ENCODE measurements around the gene NOC4L.
"Not testable (repeated sequence)": the region's sequence is repeated elsewhere in the genome, so short reads cannot be mapped to it uniquely, and the experiment has no call there.

Gene NOC4L
- 15.9 to 24.3 reads per million in 2 donors for total RNA-seq

DNA sequence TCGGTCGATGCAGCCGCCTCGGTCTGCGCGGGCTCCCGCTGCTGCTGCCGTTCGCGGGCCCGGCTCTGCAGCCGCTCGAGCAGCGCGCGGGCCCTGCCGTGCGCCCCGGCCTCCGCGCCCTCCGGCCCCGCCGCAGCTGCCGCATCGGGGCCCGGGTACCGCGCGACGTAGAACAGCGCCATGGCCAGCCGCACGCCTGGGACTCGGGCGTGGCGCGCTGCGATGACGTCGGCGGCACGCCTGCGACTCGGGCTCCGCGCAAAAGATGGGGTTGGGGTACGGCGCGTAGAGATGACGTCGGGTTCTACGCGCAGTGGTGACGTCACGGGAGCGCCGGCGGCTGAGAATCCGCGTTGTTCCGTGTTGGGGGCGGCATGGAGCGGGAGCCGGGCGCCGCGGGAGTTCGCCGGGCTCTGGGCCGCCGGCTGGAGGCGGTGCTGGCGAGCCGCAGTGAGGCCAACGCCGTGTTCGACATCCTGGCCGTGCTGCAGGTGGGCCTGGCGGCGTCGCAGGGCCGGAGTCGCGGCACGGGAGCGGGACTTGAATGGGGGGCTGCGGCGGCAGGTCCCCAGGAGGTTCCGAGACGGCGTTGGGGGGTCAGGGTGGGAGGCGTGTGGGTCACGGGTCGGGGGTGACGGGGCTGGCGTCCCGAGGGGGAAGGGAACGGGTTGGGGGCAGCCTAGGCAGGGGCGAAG, at the start of gene NOC4L, which contains the start of gene DDX51:
TSS of gene NOC4L (plus strand) at position 343 of the 695 bp plus-strand sequence. CDS start at position 375, 32 bp downstream.
TSS of gene DDX51 (minus strand) at position 205 of the 695 bp plus-strand sequence. CDS start at position 182, 23 bp downstream.
- peak; percentile 96 for DNase-seq

DNA sequence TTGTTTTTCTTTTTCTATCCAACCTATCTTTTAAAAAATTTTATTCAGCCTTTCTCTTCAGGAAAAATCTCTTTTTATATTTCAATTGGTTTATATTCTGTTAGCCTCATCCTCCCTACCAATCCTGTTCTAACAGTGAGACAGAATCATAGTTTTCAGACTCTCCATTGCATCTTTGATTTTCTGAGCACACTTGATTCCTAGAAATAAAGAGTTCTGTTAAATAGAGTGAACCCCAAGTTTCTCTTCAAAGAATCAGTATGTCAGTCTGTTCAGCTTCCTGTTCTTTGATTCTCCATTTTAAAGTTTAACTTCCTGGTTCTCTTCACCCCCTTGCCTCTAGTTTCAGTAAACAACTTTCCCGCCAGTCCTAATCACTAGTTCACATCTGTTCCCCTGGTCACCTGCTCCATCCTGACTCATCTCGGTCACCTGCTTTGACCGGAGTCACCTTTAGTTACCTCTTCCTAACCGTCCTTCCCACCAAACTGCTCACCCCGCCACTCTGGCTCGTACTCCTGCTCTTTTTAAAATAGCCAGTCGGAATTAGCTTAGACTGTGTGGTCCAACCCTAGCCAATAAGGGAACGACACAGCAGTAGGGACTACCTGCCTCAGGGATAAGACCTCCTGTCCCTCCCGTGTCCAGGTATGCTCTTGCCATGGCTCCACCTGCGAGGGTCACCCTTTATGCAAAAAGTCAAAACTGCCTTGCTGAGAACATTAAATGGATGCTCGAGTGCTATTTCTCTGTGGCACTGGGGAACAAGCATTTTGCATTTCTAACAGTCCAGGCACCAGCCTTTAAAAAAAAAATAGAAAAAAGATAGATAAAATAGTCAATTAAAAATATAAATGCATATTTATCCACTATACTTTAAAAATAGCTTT, 48.5 kb upstream of the NOC4L start:
- DNase-seq: no peak

DNA sequence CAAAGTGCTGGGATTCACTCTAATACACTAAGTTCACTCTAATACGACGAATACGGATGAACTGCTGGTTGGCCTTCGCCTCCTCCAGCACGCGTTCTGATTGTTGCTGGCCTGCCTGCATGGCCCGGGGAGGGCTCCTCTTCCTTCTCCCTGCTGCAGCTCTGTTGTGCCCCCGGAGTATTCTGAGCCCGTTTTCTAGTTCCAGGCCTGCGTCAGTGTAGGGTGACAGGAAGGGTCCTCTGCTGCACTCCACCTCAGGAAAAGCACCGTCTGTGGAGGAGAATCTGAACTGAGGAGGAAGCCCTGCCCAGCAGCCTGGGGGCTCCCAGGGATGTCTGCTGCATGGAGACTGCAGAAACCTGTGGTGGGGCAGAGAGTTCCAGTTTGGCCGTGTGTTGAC, 44.5 kb upstream of the NOC4L start:
- DNase-seq: no peak

DNA sequence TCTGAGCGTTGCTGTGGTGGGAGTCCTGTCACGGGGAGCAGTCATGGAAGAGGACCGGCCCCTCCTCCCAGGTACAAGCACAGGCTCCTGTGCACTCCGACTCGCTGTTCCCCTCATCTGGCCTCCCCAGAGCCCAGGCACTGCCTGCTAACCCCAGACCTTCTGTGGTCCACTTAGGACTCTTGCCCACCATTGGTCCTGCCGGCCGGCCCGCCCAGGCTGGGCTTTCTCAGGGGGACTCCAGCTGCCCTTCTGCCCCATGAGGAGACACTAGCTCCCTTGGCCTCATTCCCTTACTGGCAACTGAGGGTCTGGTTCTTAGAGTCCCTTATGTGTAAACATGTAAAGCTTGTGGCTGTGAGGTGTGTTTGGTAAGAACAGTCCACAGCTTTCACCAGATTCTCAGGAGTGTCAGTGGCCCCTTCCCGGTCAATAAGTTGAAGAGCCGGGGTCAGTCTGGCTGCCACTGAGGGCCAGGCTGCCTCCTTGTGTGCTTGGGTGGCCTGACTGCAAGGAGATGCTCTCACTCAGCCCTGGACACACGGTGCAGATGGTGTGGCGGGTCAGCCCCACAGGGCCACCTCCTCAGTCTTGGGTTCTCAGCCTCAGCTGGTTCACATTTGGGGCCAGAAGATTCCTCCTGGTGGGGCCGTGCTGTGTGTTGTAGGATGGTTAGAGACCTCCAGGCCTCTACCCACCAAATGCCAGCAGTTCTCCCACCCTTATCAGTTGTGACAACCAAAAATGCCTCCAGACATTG, 43.8 kb upstream of the NOC4L start:
- no peak for DNase-seq

DNA sequence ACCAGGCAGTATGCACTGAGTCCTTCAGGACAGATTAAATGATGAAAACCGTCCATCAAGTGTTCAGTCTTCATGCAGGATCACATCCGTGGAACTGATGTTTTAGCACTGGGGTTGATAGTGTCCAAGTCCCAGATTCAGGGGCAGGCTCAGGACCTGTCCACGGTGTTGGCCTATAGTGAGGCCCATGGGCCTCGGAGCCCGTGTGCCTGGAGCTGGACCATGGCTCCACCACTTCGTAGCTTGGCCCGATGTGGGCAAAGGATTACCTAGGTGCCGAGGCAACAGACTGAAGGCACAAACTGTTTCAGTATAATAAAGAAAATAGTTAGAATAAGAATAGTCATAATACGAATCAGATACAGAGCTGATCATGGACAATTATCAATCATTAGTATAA, 42.0 kb upstream of the NOC4L start:
- no peak for DNase-seq

DNA sequence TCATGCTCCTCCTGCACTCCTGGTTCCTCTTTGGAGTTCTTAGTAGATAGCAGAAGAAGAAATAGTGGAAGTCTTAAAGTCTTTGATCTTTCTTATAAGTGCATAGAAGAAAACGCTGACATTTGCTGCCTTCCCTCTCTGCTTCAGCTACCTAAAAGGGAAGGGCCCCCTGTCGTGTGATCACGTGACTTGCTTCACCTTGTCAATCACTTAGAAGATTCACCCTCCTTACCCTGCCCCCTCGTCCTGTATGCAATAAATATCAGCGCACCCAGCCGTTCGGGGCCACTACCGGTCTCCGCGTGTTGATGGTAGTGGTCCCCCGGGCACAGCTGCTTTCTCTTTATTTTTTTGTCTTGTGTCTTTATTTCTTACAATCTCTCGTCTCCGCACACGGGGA, 41.2 kb upstream of the NOC4L start:
- DNase-seq: not testable (repeated sequence)

DNA sequence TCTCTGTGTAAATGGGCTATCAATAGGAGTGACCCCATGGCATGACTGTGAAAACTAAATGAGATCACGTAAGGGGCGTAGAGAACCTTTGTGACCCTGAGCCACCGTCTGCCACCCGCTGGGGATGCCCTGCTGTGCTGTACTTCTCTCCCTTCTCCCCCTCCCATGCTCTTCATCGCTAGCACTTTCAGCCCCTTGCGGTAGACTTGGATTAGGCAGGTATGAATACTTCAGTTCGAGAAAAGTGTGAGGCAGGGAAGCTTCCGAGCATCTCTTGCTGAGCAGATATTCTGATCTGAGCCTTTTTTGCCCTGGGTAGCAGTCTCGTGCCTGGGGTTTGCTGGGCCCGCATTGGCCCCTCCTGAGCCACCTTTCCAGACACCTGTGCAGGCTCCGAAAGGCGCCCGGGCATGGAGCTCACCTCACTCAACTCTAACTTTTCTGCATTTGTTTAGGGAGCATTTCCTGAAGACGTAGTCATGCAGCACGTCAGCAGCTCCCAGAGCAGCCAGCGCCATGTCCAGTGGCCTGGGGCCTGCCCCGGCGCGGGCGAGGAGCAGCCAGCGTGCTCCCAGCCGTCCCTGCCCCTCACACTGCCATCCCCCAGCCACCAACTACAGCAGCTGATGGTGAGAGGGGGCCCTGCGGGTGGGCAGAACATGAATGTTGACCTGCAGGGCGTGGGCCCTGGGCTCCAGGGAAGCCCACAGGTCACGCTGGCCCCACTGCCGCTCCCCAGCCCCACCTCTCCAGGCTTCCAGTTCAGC, 40.5 kb upstream of the NOC4L start:
- DNase-seq: no peak

DNA sequence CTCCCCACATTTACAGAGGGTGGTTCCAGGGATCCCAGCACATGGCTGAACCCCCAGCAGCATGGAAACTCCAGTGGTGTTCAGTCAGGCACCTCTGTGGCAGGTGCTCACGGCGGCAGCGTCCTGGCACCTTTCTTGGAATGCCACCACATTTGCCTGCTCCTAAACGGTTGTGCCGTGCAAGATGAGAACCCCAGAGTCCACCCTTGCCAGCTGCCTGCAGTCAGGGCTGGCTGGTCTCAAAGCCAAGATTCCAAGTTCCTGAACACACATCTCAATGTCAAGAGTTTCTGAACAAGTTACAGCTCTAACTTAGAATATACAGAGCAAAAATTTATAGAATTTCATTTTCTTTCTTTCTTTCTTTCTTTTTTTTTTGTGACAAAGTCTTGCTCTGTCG, 38.8 kb upstream of the NOC4L start:
- no peak for DNase-seq

DNA sequence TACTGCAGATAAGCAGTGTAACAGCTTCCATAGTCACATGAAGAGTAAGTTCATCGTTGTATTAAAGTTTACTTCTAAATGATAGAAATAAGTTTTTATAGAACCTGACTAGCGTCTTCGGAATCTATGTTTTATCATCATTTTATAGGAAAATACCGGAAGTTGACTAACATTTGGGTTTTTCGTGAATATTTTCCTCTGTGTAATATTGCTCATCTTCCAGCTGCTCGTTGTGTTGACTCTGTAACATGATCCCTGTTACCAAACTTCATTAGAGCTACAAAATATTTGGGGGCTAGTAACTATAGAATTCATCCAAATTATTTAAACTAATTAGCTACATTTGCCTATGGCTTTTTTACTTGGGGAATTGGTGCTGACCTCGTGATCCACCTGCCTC, 37.3 kb upstream of the NOC4L start:
- DNase-seq: no peak

DNA sequence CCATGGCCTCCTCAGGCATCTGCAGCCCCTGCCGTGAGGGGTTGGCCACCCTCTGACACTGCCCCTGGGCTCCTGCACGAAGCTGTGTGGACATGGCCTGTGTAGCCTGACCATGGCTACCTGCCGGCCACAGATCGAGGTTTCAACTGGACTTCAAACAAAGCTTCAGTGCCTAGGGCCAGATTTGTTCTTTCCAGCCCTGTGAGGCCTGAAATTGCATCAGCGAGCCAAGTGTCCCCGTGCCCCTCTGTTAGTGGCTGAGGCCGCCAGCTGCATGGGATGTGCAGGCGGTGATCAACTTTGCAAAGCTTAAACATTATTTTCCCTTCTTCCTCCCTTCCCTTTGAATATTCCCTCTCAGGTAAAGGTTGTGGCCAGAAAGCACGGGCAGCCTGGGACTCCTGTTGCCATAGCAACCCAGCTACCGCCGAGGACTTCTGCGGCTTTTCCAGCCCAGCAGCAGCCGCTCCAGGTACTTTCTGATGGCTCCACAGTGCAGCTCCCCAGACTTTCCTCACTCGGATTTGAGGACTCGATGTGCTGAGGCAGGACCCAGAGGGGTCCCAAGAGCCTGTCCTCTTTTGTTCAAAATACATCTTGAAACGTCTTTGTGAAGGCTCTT, 35.9 kb upstream of the NOC4L start:
- DNase-seq: no peak

DNA sequence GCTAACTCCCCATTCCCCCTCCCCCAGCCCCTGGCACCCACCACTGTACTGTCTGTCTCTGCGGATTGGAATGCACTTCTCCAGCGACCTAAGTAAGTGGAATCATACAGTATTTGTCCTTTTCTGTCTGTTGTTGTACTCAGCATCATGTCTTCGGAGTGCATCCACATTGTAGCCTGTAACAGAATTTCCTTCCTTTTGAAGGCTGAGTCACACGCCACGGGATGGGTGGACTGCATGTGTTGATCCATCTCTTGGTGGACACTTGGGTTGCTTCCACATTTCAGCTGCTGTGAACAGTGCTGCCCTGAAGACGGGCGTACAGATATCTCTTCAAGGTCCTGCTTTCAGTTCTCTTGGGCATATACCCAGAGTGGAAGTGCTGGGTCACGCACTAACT, 34.5 kb upstream of the NOC4L start:
- DNase-seq: no peak

DNA sequence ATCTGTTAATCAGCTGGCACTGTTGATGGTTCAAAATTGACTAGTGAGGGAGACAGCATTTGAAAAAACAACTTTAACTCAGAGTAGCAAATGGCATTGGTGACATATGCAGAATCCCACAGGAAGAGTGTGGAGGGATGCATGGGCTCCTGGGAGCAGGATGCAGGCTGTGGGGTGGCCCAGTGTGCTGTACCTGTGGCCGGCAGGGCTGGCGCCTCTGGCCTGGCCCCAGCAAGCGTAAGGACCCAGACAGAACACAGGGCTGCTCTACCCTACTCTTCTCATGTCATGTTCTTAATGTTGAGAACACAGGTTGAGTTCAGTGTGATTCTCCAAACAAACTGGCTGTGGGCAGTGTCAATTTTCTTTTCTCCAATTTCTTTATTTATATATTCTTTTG, 33.6 kb upstream of the NOC4L start:
- DNase-seq: no peak

DNA sequence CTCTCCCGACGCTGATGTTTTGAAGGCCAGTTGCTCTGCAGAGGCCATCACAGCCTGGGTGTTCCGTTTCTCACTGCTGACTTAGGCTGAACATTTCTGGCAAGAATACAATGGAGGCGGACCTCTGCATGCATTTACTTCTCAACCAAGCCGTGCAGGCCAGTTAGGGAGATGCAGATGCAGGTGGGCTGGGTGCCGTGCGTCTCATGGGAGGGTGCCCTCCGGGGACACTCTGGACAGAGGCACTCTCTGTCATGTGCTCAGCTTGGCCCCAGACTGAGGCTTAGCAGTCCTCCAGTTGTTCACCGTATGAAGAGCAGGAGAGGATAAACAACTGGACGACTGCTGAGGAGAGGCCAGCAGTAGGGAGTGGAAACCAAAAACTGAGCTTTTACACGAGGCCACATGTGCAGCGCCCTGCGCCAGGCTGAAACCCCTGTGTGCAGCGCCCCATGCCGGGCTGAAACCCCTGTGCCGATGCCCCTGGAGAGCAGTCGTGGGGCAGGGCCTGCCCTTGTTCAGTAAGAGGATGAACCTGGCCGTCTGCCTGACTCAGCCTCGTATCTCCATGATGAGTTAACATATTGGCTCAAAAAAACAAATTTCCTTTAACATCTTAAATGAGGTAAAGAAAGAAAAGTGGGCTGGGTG, 32.5 kb upstream of the NOC4L start:
- DNase-seq: no peak

DNA sequence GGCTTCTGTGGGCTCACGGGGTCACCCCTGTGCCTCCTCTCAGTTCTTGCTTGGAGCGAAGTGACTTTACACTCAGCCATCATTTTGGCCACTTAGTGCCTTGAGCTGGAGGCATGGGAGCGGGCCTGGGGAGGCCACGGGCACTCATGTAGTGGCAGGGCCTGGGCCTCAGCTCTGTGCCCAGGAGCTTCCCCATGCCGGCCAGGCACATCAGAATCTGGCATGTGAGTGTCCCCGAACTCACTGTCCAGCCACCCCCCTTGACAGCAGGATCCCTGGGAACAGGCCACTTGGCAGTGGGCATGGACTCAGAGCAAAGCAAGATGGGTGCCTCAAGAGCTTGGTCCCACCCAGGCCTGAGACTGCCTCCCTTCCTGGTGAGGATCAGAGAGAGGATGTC, 29.6 kb upstream of the NOC4L start:
- no peak for DNase-seq

DNA sequence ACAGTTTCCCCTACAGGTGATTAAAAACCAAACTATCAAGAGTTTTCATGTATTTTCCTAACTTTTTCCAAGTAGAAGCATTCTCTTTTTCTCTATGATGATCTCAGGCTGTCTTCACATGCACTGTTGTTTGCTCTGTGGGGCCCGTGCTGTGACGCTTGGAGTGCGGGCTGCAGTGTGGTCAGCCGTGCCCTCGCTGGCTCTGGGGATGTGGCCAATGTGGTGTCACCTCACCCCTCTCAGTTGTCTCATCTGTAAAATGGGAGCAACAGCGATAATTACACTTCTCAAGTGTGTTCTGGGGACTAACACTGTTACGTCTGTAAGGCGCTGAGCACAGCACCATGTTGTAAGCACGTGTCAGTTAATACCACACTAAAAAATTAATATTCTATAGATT, 28.8 kb upstream of the NOC4L start:
- DNase-seq: no peak

DNA sequence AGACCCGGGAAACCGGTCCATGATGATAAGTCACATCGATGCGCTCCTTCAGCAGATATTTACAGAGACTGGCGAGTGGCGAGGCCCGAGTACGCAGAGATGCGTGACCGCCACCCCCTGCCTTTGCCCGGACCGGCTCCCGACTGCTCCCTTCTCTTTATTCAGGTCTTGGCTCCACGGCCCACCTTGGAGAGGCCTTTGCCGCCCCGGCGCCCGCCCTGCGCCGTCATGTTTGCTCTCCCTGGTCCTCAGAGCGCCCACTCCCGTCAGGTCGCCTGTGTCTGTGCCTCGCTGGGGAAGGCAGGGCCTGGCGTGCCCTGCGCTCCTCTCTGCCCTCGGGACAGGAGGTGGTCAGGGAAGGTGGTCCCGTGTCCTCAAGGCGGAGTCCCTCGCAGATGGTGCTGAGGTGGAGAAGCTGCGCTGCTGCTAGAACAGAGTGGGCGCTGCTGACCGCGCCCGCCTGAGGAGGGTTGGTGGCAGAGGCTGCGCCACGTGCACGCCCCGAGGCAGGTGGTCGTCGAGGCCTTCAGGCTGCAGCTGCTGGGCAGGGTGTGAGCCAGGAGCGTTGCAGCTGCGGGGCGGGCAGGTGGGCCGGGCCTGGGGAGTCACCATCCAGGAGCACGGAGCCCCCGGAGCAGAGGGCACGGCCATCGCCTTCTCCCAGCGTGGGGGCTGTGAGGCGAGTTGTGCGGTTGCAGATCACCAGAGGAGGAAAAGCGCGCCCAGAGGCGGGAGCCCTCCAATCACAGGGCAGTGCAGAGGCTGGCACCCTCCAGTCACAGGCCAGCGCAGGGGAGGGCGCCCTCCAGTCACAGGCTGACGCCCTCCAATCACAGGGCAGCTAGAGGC, 27.3 kb upstream of the NOC4L start:
- no peak for DNase-seq

DNA sequence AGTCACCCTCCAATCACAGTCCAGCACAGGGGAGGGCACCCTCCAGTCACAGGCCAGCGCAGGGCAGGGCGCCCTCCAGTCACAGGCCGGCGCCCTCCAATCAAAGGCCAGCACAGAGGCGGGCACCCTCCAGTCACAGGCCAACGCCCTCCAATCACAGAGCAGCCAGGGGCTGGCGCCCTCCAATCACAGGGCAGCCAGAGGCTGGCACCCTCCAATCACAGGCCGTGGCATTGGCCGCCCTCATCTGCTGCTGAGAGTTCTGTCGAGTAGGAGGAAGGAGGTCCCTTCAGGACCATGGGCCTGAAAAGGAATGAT, 26.7 kb upstream of the NOC4L start:
- DNase-seq: no peak

DNA sequence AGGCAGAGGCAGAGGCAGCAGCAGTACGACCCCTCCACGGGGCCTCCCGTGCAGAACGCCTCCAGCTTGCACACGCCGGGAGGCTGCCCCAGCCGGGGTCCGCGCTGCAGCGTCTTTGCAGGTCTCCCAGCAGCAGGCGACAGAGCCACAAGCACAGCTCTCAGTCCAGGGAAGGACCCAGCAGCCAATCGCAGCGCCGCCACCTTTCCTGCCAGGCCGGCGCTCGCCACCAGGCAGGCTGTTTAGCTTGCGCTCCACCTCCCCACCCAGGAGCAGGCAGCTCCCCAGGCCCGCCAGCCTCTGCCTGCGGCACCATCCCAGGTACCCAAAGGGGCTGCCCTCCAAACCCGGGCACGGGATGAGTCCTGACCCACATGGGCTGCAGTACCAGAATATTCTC, 25.4 kb upstream of the NOC4L start:
- no peak for DNase-seq

DNA sequence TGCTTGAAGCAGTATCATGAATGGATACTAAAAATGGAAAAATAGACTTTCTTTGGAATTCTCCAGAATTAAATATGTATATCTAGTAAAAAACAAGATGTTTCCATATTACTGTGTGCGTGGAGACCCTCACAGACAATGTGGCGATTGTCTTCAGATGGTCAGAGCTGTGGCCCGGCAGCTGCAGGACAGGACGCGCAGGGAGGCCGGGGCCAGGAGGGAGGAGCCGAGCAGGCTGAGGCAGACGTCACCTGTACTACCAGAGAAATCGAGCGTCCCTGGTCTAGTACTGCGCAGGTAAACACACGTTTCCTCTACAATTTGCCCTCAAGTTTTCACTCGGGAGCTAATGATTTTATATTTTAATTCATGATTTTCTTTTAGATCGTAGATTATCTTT, 23.0 kb upstream of the NOC4L start:
- no peak for DNase-seq

DNA sequence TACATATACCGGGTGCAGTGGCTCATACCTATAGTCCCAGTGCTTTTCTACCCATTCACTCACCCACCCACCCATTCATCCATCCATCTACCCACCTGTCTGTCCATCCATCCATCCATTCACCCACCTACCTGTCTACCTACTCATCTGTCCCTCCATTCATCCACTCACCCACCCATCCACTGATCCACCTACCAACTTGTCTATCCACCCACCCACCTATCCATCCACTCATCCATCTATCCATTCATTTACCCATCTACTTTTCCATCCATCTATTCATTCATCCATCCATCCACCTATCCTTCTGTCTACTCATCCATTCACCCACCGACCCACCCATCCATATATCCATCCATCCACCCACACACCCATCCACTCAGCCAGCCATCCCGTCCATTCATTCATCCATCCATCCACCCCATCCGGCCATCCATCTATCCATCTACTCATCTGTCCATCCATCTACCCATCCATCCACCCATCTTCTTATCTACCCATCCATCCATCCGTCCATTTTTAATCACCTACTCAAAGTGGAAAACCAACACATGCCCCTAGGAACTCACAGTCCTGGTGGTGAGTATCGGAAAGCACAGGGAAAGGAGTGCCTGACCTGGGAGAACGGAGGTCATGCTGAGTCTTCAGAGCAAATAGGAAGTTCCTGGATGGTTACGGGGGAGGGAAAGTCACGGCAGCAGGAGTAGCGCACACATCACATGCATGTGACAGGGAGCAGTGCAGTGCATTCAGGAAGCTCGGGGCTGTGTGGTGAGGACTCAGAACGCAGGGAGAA, 20.1 kb upstream of the NOC4L start:
- DNase-seq: no peak

All from T-helper 9 cell (primary cell).